Measurements from ENCODE around the gene ALB.

DNA sequence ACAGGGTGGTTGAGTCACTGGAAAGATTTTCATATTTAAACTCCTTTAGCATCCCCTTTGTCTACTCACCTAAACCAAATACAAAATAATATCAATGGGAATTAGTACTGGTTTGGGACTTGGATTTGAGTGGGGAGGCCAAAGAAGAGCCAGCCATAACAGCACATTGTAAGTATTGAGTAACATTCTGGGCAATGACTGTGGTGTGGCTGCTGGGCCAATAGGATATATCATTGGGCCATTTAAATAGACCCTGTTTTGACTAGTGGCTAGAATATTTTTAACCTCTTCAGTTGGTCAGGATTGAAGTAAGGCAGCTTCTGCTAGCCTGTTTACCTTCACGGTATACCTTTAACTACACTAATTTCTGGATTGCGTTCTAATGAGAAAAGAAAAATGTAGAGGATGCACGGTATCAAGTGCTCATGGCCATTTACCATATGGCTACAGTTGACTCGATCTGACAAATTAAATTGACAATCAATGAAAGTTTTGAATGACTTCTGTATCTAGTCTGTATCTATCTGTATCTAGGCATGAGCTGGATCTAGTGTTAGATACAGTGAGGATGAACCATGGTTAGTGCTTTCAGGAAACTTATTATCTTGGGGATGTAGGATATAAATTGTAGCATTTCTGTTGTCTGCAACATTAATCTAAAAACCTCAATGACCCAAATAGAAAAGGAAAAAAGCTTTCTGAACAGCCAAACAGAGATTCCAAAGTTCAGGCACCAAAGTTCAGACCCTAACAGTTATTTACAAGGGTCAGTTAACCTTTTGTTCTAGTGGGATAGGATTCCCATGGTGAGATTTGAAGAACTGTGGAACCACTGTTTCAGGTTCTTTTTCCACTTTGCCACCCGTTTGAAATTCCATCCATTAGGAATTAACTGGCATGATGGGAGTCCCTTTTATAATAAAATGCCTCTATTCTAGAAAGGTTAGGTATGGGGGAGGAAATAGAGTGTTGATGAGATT lies 6.8 kb upstream of the ALB start:
- TF ChIP-seq, protein P1, sequence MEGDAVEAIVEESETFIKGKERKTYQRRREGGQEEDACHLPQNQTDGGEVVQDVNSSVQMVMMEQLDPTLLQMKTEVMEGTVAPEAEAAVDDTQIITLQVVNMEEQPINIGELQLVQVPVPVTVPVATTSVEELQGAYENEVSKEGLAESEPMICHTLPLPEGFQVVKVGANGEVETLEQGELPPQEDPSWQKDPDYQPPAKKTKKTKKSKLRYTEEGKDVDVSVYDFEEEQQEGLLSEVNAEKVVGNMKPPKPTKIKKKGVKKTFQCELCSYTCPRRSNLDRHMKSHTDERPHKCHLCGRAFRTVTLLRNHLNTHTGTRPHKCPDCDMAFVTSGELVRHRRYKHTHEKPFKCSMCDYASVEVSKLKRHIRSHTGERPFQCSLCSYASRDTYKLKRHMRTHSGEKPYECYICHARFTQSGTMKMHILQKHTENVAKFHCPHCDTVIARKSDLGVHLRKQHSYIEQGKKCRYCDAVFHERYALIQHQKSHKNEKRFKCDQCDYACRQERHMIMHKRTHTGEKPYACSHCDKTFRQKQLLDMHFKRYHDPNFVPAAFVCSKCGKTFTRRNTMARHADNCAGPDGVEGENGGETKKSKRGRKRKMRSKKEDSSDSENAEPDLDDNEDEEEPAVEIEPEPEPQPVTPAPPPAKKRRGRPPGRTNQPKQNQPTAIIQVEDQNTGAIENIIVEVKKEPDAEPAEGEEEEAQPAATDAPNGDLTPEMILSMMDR (IDR thresholded peaks at IDR 0.05) = no peak
- no peak for TF ChIP-seq POLR2A (IDR thresholded peaks at IDR 0.05)

Measured in thyroid gland (tissue), 4 donors.